UCSD-AML1 (cell line): ENCODE results near the gene HSPG2.

Experiments used
- DNase-seq: peaks from one replicate; lab custom pipeline; 2025; ENCODE audit not compliant: unreplicated experiment; lab: John Stamatoyannopoulos, UW

HSPG2 gene

GRCh38 chr1:21884456-21885235 is 52.5 kb downstream of the HSPG2 start:
- no peak for DNase-seq

- no peak for DNase-seq
Measured at GRCh38 chr1:21882721-21883415, 54.2 kb downstream of the HSPG2 start.

GRCh38 chr1:21881250-21881649 is 55.9 kb downstream of the HSPG2 start:
- no peak for DNase-seq

GRCh38 chr1:21880619-21880970 is 56.5 kb downstream of the HSPG2 start:
- no peak for DNase-seq

GRCh38 chr1:21879928-21880618 is 57.0 kb downstream of the HSPG2 start:
- no peak for DNase-seq

- DNase-seq = no peak
Measured at GRCh38 chr1:21878840-21879478, 58.2 kb downstream of the HSPG2 start.

- no peak for DNase-seq
Measured at GRCh38 chr1:21878009-21878773, 58.9 kb downstream of the HSPG2 start.

- no peak for DNase-seq
Measured at GRCh38 chr1:21876267-21876666, 60.8 kb downstream of the HSPG2 start.

- DNase-seq = no peak
Measured at GRCh38 chr1:21875621-21876063, 61.5 kb downstream of the HSPG2 start.

- no peak for DNase-seq
Measured at GRCh38 chr1:21874778-21875547, 62.1 kb downstream of the HSPG2 start.

- no peak for DNase-seq
Measured at GRCh38 chr1:21874328-21874727, 62.8 kb downstream of the HSPG2 start.

GRCh38 chr1:21873761-21874160 is 63.3 kb downstream of the HSPG2 start:
- DNase-seq = no peak

- no peak for DNase-seq
Measured at GRCh38 chr1:21873174-21873573, 63.9 kb downstream of the HSPG2 start.

GRCh38 chr1:21872445-21873079 is 64.5 kb downstream of the HSPG2 start:
- DNase-seq = no peak

GRCh38 chr1:21871943-21872342 is 65.2 kb downstream of the HSPG2 start:
- no peak for DNase-seq

- DNase-seq = no peak
Measured at GRCh38 chr1:21870611-21871010, 66.5 kb downstream of the HSPG2 start.

- DNase-seq = no peak
Measured at GRCh38 chr1:21869620-21870121, 67.4 kb downstream of the HSPG2 start.

- no peak for DNase-seq
Measured at GRCh38 chr1:21868941-21869454, 68.1 kb downstream of the HSPG2 start.

GRCh38 chr1:21868482-21868881 is 68.6 kb downstream of the HSPG2 start:
- DNase-seq = no peak
